ENCODE results near the gene SLC37A1. TPM values are rescaled to one million over a fixed set of nuclear protein-coding genes. Genes with fewer than 3 reads are reported as not detected.
"Not testable (repeated sequence)": the region's sequence is repeated elsewhere in the genome, so short reads cannot be mapped to it uniquely, and the experiment has no call there.

SLC37A1 gene
- total RNA-seq, 1 experiment from 2014 or later, result not detected

DNA sequence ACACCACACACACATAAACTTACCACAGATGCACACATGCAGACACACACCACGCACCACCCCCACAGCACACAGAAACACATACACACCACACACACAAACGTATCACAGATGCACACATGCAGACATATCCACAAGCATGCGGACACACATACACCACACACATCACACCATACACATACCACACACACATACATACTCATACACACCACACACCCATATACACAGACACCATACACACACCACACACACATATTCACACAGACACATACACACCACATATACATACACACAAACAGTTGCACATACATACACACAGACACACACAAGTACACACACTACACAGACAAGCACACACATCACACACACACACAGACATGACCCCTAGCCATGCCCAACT, 102.3 kb downstream of the SLC37A1 start:
- no peak for DNase-seq (ENCODE audit: low read depth)

DNA sequence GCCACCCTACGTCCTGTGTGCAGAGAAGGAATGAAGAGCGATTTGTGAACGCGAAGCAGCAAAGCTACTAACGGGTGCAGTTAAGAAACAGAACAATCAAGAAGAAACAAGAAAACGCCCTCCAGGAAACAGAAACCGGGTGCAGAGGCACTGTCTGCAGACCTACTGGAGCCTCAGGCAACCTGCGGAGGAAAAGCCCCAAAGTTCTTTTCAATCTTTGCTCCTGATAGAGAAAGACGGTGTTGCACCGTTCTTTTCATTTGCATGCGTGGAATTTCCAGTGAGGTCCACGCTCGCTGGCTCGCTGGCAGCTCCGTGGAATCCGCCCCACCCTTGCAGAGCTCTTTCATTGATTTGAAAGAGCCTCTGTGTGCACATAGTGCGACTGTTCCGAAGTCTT, 102.8 kb downstream of the SLC37A1 start:
- DNase-seq (ENCODE audit: low read depth), result no peak

DNA sequence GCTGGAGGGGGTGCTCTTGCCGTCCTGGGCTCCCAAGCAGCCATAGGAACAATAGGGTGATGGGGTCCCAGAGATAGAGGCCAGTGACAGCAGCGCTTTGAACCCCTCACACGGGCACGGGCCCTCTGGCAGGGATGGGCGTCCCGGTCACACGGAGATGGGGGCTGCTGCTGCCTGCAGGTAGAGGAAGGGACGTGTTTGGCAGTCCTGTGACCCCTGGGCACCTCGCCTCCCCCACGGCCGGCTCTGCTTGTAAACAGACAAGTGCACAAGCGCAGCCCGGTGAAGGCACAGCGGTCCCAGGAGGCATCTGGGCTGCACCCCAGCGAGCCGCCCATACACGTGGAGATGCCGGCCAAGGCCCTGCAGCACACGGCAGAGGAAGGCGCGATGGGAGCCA, 103.3 kb downstream of the SLC37A1 start:
- DNase-seq (ENCODE audit: low read depth), result no peak

- no peak for DNase-seq (ENCODE audit: low read depth)
Observed at GRCh38 chr21:42617486-42617885, 103.8 kb downstream of the SLC37A1 start.

- DNase-seq (ENCODE audit: low read depth), result no peak
Observed at GRCh38 chr21:42618707-42619102, 105.1 kb downstream of the SLC37A1 start.

DNA sequence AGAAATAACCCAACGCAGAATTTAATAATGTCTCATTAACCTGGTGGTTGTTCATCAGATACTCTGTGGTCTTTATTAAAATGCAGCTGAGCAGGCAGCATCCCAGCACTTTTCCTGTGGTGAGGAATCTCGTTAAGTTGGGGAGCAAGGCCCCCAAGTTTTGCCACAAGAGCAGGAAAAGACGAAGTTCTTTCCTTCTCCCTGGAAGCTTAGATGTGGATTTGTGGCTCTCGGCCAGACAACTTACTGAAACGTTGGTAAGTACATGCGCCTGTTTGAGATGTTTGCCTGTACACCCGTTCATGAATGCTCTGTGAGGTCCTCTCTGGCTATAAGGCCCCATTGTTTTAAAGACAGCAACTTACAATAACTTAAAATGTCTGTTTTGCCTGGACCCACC, 105.5 kb downstream of the SLC37A1 start:
- DNase-seq (ENCODE audit: low read depth), result no peak

- DNase-seq (ENCODE audit: low read depth), result no peak
Observed at GRCh38 chr21:42619841-42620240, 106.2 kb downstream of the SLC37A1 start.

DNA sequence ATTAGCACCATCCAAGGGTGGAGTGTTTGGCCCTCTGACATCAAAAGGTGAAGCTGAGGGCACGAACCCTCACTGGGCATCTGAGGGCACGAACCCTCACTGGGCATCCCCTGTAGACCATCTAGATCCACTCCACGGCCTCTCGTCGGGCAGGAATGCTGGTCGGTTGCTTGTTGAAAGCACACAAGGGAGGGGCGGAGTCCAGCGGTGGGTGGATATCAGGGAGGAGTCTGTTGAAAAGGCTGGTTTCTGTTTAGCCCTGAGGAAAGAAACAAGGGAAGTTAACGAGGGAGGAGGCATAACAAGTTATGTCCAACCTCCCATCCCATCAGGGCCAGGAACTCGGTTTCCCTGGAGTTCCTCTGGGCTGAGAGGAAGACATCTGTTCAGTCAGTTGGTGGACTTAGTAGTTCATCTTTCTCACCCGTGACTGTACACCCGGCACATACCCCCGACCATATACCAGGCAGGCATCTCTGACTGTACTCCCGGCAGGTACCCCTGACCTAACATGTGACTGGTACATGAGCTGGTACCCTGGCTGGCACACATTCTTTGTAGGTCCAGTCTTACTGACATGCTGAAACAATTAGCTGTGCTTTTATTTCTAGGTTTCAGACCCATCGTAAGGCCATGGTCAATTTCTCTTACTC, 107.6 kb downstream of the SLC37A1 start:
- DNase-seq (ENCODE audit: low read depth), result no peak

DNA sequence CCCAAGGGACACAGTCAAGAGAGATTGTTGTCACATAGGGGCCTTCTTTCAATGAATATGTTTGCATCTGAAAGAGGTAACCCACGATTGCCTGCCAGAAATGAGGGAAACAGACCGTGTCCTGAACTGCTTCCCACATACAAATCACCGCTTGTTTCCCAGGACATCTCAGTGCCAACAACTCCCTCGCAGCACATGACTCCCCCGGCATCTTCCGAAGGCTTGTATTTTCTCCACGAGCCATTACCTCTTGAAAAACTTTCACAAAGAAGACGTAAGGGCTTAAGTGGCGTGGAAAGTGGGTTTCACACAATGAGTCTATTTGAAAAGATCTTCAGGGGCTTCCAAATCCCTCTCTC, 108.1 kb downstream of the SLC37A1 start:
- DNase-seq (ENCODE audit: low read depth), result no peak

DNA sequence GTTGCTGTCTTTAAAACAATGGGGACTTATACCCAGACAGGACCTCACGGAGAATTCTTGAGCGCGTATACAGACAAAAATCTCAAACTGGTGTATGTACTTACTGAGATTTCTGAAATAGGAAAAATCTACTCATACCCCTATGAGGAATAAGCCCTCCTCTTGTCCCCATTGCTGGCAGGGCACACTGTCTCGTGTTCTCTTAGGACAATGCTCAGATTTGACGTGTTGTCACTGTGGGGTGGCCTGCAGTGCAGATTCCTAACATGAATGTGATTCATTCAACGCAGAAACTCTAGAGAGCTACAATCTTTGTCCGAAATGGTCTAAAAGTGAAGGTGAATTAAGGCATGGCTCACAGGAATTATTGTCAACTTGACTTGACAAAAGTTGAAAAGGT, 108.6 kb downstream of the SLC37A1 start:
- no peak for DNase-seq (ENCODE audit: low read depth)

GRCh38 chr21:42623694-42624093, 110.0 kb downstream of the SLC37A1 start:
- DNase-seq (ENCODE audit: low read depth), result no peak

DNA sequence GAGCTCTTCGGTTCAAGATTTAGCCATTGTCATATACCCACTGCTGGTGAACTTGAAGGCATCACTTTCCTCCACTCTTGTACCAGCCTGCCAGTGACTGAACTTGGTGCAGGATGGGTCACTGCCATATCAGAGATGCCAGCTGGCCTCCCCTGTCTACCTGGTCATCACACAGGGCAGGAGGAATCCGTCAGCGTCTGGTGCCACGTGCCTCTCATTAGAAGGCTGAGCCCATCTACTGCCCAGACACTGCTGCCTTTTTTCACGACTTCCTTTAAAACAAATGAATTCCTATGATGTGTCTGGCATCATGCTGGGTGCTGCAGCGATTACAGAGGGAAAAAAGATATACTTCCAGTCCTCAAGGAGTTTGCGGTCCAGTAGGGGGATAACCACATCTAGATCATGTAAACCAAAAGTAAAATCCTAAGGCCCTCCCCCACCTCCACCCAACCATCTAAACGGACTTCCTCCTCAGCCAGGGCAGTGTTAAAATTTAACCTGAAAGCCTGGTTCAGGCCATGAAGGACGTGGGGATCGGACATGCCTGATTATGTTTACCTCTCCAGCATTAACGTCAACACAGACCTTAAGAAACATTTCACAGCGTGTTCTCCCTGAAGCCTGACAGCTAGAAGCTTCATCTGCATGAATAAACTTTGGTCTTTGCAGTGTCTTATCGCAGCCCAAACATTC, 110.6 kb downstream of the SLC37A1 start:
- DNase-seq (ENCODE audit: low read depth), result no peak

DNA sequence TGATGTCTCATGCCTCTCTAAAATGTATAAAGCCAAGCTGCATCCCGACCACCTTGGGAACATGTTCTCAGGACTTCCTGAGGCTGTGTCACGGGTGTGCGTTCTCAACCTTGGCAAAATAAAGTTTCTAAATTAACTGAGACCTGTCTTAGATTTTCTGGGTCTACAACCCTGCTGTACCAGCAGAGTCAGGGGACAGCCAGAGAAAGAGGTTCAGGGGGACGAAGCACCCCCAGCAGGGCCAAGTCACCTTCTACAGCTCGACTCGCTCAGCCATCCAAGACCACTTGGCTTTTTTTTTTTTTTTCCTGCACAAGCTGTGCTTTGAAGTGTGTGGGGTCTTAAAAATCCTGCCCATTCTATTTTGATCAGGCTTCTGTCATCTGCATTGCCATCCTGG, 111.3 kb downstream of the SLC37A1 start:
- no peak for DNase-seq (ENCODE audit: low read depth)

DNA sequence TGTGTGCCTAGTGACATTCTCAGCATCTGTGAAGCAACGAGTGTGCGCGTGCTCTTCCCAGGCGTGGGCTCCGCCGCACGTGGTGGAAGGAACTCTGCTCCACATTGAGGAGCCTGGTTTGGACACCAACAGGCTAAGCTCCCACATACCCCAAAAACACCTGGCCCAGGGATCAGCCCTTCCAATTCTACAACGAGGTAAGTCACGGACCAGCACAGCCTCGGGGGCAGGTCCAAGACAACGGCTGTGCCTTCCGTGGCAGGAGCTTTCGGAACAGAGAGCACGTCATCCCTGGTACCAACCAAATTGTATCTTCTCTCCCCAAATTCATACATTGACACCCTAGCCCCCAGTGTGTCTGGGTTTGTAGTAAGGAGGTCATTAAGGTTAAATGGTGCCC, 112.5 kb downstream of the SLC37A1 start:
- no peak for DNase-seq (ENCODE audit: low read depth)

GRCh38 chr21:42627527-42628289, 114.1 kb downstream of the SLC37A1 start:
- no peak for DNase-seq (ENCODE audit: low read depth)

DNA sequence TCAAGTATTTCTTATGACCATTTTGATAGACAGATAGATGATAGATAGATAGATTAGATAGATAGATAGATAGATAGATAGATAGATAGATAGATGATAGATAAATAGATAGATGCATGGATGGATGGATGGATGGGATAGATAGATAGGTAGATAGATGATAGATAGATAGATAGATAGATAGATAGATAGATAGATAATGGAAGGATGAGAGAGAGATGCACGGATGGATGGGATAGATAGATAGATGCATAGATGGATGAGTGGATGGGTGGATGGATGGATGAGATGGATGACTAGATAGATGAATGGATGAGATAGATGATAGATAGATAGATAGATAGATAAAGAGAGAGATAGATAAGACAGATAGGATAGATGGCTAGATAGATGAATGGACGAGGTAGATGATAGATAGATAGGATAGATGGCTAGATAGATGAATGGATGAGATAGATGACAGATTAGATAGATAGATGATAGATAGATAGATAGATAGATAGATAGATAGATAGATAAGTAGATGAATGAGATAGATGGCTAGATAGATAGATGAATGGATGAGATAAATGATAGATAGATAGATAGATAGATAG, 114.9 kb downstream of the SLC37A1 start:
- not testable (repeated sequence) for DNase-seq (ENCODE audit: low read depth)

- no peak for DNase-seq (ENCODE audit: low read depth)
Observed at GRCh38 chr21:42629933-42630589, 116.4 kb downstream of the SLC37A1 start.

DNA sequence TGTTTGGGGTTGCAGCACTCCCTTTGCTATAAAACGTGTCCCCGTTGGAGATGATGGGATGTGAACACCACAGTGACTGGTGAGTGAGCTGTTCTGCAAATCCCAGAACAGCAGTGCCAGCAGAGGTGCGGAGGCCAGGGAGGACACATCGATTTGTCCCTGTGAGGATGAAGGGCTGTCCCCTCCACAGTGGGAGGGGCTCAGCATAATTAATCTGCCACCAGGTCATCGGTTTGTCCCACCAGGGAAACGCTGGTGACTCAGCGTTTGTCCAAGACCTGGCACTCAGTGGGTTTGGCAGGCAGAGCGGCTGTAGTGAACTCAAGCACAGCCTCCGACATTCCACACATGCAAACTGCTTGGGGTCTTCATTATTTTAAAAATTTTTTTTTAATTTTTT, 117.0 kb downstream of the SLC37A1 start:
- DNase-seq (ENCODE audit: low read depth), result no peak
